Esophagus muscularis mucosa (tissue), 3 donors: ENCODE data around the gene EPHB3.

Experiments used
- CTCF ChIP-seq, 3 experiments: fragments of 200-600 bp in 2 of 3; fragments of 450-650 bp in 1 of 3; sonication (generic) in 2 of 3; IDR thresholded peaks; one replicate each; pipeline ENCODE4 v1.5.1; 2017 to 2019; ENCODE audit warnings: antibody characterized with exemption in 3 of 3, mild to moderate bottlenecking in 2 of 3, moderate library complexity in 1 of 3
- POLR2A ChIP-seq: fragments of 450-650 bp; IDR thresholded peaks from one replicate; pipeline ENCODE4 v1.6.1; 2017; ENCODE audit warnings: antibody characterized with exemption, moderate library complexity, mild to moderate bottlenecking, low read depth

DNA sequence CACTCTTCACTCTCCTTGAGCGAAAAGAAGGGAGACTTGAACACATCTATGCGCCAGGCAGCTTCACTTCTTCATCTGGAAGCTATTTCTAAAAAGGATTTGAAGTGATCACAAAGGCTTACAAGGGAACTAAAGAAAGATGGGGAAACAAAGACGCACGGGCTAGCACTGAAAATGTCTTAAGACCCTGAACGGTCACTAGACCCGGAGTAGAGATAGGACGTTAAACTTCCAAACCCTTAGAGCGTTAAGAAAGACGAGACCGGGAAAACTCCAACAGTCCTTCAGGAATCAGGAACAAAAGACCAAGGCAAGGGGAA is 47.5 kb upstream of the EPHB3 start:
- TF ChIP-seq CTCF (IDR thresholded peaks at IDR 0.05) (no peak), POLR2A (no peak)
